GM18517 (cell line): ENCODE results near the gene IFFO2.

ENCODE experiments used
- ATAC-seq: cut with Tn5 transposase; IDR thresholded peaks from one replicate; pipeline ENCODE4 v1.9.1; 2021; ENCODE audit warnings: mild to moderate bottlenecking, moderate library complexity; ENCODE audit not compliant: unreplicated experiment

The IFFO2 gene

DNA sequence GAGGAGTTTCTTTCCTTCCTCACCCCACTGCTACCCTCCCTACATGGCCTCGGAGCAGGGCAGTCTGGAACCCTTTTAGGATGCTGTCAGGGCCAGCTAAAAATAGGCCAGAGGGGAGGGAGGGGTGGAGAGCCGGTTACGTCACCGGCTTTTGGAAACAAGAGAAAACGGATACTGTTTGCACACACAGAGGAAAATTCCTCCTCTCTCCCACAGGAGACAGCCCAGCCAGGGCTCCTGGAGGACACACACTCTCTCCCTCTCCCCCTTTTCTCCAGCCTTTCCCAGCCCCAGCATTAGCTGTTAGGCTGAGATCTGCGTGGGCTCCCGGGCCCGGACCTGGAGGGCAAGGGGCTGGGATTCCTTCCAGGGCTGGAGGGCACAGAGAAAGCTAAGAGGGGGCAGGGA is 34.2 kb downstream of the IFFO2 start:
- no peak for ATAC-seq

DNA sequence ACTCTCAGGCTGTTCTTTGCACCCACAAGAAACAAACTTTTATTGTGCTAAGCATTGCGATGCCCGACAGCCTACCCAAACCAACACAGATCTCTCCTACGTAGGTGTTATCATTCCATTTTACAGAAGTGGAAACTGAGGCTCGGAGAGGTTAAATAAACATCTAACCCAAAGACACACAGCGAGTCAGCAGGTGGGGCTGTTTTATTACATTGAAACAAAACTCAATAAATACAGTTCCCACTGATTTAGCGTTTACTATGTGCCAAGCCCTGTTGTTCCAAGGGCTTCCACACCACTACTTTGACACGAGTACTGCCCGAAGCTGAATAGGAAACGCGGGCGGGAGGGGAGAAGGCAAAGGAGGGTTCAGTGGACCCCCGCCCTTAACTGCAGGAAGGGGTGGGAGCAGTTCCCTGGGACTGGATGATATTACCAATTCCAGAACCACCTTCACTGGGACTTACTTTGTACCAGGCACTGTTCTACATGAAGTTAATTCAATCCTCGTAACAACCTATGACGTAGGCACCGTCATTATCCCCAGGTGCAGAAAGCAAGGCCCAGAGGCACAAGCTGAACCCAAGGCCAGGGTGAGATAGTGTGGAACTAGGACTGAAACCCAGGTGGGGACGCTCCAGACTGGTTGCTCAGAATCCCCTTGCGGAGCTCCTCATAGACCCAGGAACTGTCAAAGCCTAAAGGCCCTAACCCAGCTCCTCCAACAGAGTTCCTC is 34.8 kb downstream of the IFFO2 start:
- ATAC-seq: no peak

DNA sequence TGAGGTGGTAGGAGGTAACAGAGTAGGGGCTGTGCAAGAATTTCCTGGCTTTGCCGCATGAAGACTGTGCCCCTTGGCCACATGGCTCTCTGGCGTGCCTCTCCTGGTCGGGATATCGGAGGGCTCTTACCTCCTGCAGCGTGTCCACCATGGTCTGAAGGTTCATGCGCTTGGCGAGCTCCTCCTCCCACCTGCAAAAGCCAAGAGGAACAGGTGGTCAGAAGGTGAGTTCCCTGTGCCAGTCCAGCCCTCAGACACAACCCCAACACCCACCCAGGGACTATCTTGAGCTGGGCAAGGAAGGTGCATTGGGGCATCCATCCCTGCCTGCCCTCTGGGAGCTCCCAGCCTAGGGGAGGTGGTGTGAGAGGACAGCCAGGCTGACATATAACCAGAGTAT is 35.5 kb downstream of the IFFO2 start:
- no peak for ATAC-seq

DNA sequence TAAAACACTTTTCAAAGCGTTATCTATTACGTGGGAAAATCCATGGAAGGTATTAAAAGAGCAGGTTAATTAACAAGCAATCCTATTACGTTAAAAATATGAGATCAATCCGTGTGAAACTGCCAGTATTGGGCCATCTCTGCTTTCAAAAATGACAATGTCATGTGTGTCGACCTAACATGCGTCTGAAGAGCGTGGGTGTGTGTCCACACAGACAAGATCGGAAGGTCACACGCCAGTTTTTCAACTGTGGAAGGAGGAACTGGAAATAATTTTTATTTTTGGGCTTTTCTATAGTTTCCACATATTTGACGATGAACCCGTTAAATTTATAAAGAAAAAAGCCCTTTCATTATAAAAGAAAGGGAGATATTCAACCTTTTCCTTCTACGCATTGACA is 36.5 kb downstream of the IFFO2 start:
- no peak for ATAC-seq

DNA sequence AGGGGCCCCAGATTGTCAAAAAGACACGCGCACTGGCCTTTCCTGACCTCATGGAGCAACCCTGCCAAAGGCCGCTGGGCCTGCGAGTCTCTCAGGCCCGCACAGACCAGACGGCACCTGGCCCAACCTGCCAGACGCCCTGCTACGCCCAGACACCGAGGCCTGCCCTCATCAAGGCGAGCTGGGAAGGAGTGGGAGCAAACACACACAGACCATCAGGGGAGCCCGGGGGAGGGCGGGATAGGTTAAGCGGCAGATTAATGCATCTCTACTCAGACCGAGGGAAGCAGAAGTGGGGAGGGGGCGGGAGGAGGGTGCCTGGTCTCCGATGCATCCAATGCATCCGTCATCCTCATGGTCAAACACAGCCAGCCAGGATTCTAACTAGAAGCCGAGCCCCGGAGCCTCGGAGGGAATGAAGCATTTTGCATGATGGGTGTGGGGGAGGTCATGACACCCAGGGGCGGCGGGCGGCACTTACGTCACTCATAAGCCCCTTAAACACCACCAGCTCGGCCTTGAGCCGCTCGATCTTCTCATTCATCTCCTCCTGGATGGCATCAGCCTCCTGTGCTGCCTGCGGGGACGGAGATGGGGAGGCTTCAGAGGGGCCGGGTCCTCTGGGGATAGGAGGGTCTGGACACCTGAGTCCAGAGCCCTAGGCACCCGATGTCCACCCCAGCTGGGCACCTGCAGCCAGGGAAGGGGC is 37.1 kb downstream of the IFFO2 start:
- ATAC-seq: no peak

DNA sequence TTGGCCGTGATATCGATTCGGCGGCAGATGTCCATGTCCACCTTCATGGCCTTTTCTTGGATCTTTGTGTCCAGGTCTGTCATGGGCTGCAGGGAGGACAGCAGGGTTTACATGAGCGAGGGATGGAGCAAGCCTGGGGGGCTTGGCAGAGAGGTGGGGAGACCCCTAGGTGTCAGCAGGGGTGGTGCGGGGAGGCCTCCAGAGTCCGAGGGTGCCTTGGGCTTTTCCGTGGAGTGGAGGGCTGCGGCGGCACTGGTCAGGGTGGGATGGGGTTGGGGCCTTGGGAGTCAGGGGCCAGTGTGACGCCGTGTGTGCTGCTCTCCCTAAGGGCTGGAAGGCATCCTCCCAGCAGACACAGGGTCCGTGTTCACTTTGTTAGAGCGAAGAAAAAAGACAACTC is 38.1 kb downstream of the IFFO2 start:
- ATAC-seq: no peak

DNA sequence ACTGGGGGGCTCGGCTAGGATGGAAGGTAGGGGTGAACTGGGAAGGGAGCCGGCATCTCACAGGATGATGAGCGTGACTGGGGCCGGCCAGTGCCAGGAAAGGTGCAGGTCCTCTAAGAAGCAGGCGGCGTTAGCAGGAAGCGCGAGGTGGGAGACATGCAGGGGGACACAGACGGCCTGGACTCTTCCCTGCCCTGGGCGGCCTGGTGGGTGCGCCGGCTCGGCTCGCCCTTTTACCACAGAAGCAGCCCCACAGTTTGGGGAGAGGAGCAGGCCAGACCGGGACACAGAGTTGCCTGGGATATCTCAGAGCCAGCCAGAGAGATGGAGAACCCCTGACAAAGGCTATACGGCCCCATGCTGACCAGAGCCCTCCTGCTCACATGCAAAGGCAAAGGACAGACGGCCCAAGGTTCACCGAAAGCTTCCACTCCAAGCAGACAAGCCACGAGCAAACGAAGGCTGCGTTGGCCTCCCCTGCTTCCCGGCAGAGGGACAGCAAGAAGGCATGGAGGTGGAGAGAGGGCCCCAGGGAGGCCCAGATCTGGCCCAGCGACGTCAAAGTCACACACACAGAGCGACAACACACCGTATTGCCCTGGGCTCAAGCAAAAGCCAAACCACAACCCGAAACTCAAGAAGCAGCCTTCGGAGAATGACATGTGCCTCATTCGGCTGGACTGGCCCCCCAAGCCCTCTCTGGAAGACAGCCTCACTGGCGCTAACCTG is 39.2 kb downstream of the IFFO2 start:
- ATAC-seq: no peak

DNA sequence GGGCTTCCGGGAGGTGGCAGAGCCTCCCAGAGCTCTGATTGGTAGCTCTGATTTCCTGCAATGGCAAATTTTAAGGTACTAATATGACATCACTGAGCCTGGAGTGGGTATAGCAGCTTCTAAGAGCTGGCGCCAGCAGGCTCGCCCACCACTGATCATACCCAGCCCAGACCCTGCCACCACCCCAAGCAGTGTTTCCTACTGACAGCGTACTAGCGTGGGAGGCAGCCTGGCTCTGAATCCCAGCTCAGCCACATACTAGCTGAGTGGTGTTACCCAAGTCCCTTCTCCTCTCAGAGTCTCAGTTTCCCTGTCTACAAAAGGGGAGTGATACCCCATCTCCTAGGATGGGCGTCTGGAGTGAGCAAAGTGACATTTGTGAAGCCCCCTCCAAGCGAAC is 41.1 kb downstream of the IFFO2 start:
- ATAC-seq: no peak

DNA sequence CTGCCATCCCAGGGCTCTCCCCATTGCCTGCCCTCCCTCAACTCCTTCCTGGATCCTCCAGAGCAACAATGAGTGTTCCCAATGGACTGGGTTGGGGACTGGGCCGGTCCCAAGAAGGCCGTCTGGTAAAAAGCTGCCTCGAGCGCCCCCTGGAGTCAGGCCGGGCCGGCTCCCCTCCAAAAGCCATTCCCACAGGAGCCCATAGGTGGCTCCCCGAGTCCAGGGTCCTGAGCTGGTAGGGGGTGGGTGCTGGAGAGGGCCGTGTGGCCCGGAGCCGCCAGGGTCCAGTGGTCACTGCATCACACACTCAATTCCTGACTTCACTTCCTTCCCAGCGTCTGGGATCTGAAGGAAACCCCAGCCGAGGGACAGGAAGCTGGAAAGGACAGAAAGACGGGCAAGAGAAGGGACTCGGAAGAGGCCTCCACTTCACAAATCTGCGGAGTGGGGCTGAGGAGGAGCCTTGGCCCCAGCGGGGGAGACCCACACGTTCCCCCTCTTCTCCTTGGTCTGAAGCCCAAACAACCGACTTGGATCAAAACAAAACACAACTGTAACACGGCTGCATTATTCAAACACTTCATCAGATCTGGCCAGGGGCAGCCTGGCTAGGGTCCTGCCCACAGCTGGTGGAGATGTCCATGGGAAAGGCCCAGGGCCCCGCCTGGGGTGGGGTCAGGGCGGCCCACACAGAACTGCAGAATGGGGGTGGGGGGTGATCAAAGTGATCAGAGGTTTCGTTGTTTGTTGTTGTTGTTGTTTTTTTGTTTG is 43.2 kb downstream of the IFFO2 start:
- no peak for ATAC-seq

DNA sequence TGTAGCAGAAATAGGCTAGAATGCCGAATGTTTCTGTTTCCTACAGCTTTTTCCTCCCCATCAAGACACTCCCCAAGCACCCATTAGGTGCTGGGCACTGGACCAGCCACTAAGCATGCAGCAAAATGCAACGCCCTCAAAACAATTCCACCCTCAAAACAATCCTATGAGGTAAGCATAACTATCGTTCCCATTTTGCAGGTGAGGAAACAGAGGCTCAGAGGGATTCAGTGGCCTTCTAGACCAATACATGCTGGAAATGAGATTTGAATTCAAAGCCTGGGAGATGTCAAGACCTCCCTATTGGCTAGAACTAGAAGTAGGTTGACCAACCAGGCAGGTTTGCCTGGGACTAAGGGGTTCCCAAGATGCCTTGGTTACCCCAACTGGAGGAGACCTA is 43.9 kb downstream of the IFFO2 start:
- no peak for ATAC-seq

DNA sequence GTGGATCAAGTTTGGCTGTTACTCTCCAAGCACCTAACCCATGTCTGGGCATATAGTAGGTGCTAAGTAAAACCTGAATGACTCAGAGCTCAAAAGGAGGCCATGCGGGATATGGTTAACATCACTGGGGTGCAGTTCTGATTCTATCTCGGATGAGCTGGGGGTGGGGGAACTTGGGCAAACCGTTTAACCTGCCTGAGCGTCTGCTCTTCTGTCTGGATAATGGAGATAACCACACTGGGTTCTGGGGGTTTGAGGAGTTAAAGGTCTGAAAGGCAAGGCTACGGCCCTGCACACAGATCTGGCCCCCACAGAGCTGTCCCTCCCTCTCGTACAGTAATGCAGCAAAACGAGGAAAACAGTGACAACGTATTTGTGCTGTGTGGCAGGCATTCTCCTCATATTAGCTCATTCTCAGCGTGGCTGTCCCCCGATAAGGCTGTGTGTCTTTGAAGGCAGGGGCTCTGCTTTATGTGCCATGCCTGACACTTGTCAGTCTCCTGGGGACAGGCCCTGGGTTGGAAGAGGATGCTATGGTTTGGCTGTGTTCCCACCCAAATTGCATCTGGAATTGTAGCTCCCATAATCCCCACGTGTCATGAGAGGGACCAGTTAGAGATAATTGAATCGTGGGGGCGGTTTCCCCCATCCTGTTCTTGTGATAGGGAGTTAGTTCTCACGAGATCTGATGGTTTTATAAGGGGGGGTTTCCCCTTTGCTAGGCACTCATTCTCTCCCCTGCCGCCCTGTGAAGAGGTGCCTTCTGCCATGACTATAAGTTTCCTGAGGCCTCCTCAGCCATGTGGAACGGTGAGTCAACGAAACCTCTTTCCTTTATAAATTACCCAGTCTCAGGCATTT is 47.3 kb downstream of the IFFO2 start:
- ATAC-seq: no peak

DNA sequence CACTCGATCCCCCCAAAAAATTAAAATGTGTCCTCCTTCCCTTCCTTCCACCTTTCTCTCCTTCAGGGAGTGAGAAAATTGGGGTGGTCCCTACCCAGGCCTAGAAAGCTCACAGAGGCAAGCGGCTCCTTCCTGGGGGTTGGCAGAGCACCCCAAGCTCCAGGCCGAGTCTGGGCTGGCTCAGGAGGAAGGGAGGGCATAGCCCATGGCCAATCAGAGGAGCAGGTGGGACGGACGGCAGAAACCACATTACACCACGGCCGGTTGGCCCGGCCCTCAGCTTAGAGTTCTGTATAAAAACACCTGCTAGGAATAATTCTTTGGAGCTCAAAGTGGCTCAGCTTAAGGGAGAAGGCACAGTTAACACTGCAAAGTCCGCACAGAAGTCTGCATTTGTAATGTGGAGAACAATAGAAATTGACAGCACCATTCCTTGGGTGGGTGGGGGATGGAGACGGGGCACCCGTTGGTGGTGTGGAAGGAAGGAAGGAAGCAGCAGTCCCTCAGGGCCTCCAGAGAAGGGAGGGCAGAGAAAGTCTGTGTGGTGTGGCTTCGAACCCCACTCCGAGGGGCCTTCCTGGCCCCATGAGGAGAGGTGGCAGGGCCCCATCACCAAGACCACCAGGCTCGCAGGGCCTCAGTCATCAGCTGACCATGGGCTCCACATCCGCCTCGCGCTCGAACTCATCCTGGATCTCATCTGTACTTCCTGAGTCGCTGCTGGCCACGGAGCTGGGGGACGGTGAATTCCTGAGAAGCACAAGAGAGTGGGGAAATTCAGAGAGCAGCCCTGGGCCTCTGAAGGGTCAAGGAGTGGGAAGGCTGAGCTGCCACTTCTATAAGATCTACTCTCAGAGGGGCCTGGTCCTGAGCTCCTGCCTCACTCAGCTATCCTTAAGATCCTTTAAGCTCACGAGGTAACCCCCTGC is 48.3 kb downstream of the IFFO2 start:
- ATAC-seq: no peak

DNA sequence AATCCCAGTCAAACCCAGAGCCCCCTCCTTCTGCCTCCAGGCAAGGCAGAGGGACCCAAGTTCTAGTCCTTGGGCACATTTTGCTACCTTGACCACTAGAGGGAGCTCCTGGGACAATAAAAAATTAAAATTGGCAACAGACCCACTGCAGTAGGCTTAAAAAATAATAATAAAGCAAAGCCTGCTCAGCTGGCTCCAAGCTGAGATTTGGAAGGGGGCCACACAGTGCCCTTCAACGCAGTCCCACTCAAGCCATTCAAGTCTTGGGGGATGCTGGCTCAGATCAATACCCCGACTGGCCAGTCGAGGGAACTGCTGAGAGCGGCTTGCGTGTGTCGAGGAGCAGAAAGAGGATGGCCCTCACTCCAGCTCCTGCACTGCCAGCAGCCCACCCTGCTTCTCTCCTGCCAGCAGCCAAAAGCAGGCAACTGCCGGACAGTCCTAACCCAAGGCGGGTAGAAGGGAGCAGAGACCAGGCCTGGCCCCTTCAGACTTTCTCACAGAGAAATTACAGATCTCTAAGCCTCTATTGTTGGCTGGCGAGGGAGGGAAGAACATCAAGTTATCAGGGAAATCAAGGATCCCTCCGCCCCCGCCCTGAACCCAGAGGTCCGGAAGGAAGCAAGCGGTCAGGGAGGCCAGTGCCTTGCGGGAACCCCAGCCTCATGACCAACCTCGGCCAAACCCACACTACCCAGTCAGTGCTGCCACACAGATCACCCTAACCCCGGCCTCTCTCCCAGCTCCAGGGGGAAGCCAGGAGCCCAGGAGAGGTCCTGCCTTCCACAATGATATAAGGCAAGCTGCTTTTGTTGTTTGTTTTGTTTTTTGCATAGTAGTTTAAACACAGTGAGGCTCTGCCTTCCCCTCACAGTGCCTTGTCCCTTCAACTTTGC is 49.2 kb downstream of the IFFO2 start:
- ATAC-seq: no peak

DNA sequence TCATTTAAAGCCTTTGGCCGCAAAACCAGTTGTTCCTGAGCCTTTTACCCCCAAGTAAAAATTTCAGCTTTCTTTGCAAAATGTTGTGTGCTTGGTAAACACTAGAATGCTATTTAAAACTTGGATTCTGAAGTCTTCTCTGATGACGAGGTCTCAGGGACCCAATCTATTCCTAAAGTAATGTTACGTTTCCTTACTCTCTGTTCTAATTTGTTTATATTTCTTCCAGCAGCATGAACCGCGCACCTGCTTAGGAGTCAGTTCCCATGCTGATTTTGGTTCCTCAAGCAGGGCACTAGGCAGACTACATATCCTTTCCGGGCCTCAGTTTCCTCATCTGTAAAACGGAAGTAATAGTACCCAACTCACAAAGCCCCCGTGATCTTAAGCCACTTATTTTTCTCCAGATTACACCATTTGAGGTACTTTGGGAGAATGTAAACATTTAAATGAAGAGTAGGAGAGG is 53.2 kb downstream of the IFFO2 start:
- ATAC-seq: no peak

DNA sequence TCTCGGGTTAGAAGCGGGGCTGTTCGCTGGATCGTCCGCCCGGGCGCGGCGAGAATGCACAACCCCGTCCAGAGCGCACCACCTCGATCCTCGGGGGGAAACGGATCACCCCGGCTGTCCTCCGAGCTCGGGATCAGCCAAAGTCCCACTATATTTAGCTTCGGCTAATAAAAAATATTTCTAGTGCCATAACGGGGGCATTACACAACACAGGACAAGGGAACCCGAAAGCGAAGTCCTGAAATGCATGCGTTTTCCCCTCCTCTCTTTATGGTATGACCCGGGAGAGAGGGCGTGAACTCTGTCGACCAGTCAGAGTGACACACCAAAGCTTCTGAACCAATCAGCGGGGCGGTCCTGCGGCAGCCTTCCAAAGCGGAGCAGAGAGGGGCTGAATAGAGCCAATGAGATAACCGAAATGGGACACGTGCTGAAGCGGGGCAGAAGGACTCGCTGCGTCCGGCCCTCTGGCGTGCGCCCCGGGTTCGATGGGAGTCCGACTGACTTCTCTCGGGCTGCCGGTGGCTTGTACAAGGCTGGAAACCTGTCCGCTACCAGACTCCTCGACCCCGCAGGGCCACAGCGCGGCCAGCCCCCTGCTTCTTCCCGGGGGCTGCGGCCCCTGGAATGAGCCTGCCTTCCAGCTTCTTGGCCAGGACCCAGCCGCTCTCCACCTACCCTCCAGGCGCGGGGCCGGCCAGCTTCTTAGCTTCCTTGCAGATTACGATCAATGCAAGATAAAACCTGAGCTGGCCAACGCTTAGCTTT is 53.8 kb downstream of the IFFO2 start, which contains the start of gene ALDH4A1:
Gene ALDH4A1, minus strand, starts transcription at position 33 of the 768 bp plus-strand sequence. Its CDS starts 32 bp downstream, at position 1.
- ATAC-seq: peak; percentile 96

DNA sequence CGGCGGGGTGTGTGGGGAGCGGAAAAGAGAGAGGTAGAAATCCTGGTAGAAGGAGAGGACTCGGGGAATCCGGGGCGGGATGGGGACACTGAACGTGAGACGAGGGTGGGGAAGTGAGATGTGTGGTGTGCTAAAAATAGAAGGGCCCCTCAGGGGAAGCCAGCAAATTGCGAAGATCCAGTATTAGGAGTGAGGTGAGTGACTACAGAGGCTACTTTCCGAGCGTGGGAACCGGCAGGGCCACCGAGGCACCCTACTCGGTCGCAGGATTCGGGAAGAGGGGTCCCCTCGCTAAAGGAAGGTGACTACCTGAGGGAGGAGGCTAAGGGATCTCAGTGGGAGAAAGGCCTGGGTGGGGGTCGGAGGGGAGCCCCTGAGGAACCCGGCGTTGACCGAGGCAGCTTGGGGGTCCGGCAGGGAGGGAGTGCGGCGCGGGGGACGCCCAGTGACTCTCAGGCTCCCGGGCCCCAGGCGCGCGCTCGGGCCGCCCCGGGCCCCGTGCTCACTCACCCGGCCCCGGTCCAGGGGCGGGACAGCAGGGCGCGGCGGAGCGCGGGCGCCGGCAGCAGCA is 54.4 kb downstream of the IFFO2 start:
- ATAC-seq: no peak
